ENCODE measurements around the gene SLC17A5. TPM values are rescaled to one million over a fixed set of nuclear protein-coding genes. Genes with fewer than 3 reads are reported as not detected.
A peak's percentile ranks its signal among the peaks of the same experiment; 100 is the strongest.

SLC17A5 gene
- total RNA-seq, 2 experiments from 2014 or later, result 7.4 to 9.6 TPM

DNA sequence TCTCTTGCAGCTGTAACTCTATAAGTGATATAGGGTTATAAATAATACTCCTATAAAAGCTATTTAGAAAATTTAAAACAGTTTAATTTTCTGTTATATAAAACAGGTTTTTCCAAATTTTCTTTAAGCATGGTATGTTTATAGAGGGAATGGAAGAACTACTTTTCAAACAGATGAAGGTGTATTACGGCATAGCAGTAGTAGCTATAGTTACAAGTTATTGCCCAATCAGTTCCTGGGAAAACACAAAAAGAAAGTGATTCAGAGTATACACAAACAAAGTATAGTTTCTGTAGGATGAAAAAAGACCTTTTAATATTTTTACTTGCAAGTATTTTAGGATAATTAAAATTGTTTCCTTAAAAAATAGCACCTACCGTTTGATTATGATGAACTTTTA lies 9.8 kb downstream of the SLC17A5 start:
- no peak for DNase-seq (ENCODE audit: low spot score)
- H3K4me3 ChIP-seq (ENCODE audit: low read depth, low read length, poor library complexity, severe bottlenecking), result no peak overlapping the region
- no peak overlapping the region for H2AFZ ChIP-seq (ENCODE audit: low read length)
- BruUV-seq (replicated peaks), result no TSS peak
- H3K4me2 ChIP-seq (ENCODE audit: low read length), result peak overlapping the region; percentile 17; the same call in 1 of the 2 replicates
- POLR2A ChIA-PET, result interaction anchor here (0.6 to 1.8 kb wide), 11 partner anchors 9 to 181 kb away, joined by 3 to 9 read pairs (median 3); partner anchors contain the start of gene SLC17A5
- no peaks in the 10 kb centered on the region for H4K20me1 ChIP-seq (ENCODE audit: insufficient read depth, low read length)
- CTCF ChIA-PET (ENCODE audit: unreplicated experiment), result no interaction called here
- H3K36me3 ChIP-seq (ENCODE audit: insufficient read depth, low read length), result no peaks in the 10 kb centered on the region; the same call in 1 of the 2 replicates
- intact Hi-C loops (cut with micrococcal nuclease; ENCODE audit: unreplicated experiment), result no loop called here
- no peak overlapping the region for H3K27ac ChIP-seq (ENCODE audit: low read depth, low read length, poor library complexity, severe bottlenecking)
- H3K9me2 ChIP-seq (ENCODE audit: insufficient read depth, low read length), result no peaks in the 10 kb centered on the region
- H3K79me2 ChIP-seq (ENCODE audit: insufficient read depth, low read depth, low read length), result no peaks in the 10 kb centered on the region; the same call in 1 of the 2 replicates
- peaks cover 14% of the 10 kb centered on the region for H3K4me1 ChIP-seq (ENCODE audit: insufficient read depth, low read length, poor library complexity, severe bottlenecking)
- no peaks in the 10 kb centered on the region for H3K9me3 ChIP-seq (ENCODE audit: low read length)
- TF ChIP-seq EZH2phosphoT487 (IDR thresholded peaks at IDR 0.05; ENCODE audit: borderline replicate concordance, low read depth, low read length), result no peak
- TF ChIP-seq, protein P1, sequence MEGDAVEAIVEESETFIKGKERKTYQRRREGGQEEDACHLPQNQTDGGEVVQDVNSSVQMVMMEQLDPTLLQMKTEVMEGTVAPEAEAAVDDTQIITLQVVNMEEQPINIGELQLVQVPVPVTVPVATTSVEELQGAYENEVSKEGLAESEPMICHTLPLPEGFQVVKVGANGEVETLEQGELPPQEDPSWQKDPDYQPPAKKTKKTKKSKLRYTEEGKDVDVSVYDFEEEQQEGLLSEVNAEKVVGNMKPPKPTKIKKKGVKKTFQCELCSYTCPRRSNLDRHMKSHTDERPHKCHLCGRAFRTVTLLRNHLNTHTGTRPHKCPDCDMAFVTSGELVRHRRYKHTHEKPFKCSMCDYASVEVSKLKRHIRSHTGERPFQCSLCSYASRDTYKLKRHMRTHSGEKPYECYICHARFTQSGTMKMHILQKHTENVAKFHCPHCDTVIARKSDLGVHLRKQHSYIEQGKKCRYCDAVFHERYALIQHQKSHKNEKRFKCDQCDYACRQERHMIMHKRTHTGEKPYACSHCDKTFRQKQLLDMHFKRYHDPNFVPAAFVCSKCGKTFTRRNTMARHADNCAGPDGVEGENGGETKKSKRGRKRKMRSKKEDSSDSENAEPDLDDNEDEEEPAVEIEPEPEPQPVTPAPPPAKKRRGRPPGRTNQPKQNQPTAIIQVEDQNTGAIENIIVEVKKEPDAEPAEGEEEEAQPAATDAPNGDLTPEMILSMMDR (conservative IDR thresholded peaks at IDR 0.05; ENCODE audit: low read length), result no peak

DNA sequence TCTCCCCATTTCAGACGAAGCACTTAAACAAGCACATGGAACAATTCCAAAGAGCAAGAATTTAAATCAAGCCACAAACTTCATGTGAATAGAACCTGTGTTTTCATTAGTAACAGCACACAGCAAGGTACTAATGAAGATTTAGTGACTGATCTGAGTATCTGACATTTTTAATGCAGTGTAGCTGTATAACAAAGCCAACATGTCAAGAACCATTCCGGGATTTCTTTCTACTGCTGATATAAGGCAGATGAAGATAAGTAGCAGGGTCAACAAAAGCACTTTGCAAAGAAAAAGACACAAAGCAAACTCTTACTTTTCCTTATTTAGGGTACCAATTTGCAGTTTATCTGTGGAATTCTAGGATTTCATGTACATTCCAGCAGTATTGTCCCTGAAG lies 11.3 kb downstream of the SLC17A5 start:
- POLR2A ChIA-PET, result interaction anchor here (0.7 to 2.8 kb wide), 6 partner anchors 10 to 120 kb away, joined by 3 to 7 read pairs (median 5); partner anchors contain the start of gene SLC17A5
- no TSS peak for BruUV-seq (replicated peaks)

More for the DNA sequence above, 11.3 kb downstream of the SLC17A5 start:
- no peak for DNase-seq (ENCODE audit: low spot score)
- CTCF ChIA-PET (ENCODE audit: unreplicated experiment), result no interaction called here
- Histone ChIP-seq H4K20me1 (ENCODE audit: insufficient read depth, low read length) (no peaks in the 10 kb centered on the region), H2AFZ (ENCODE audit: low read length) (no peak overlapping the region), H3K4me3 (ENCODE audit: low read depth, low read length, poor library complexity, severe bottlenecking) (no peak overlapping the region), H3K79me2 (ENCODE audit: insufficient read depth, low read depth, low read length) (no peaks in the 10 kb centered on the region; the same call in 1 of the 2 replicates), H3K36me3 (ENCODE audit: insufficient read depth, low read length) (peaks cover under 1% of the 10 kb centered on the region), H3K27ac (ENCODE audit: low read depth, low read length, poor library complexity, severe bottlenecking) (no peak overlapping the region), H3K4me2 (ENCODE audit: low read length) (no peak overlapping the region), H3K9me3 (ENCODE audit: low read length) (no peaks in the 10 kb centered on the region), H3K4me1 (ENCODE audit: insufficient read depth, low read length, poor library complexity, severe bottlenecking) (peaks cover 14% of the 10 kb centered on the region), H3K9me2 (ENCODE audit: insufficient read depth, low read length) (no peaks in the 10 kb centered on the region)
- intact Hi-C loops (cut with micrococcal nuclease; ENCODE audit: unreplicated experiment), result no loop called here
- TF ChIP-seq EZH2phosphoT487 (IDR thresholded peaks at IDR 0.05; ENCODE audit: borderline replicate concordance, low read depth, low read length), result no peak
- TF ChIP-seq, protein P1 (conservative IDR thresholded peaks at IDR 0.05; ENCODE audit: low read length), result no peak
